Ishikawa (cell line): ENCODE measurements around the gene NEO1.

Experiments
- CEBPB ChIP-seq: IDR thresholded peaks from 2 replicates; pipeline ENCODE4 v1.6.1; 2012
- CREB1 ChIP-seq: IDR thresholded peaks from 2 replicates; pipeline ENCODE4 v1.6.1; 2012; ENCODE audit warnings: low read depth
- EGR1 ChIP-seq: IDR thresholded peaks from 2 replicates; pipeline ENCODE4 v1.6.1; 2012
- EP300 ChIP-seq: IDR thresholded peaks from 2 replicates; pipeline ENCODE4 v1.6.1; 2012; ENCODE audit warnings: borderline replicate concordance
- FOXM1 ChIP-seq: IDR thresholded peaks from 2 replicates; pipeline ENCODE4 v1.6.1; 2012; ENCODE audit warnings: low read depth, borderline replicate concordance
- NFIC ChIP-seq: IDR thresholded peaks from 2 replicates; pipeline ENCODE4 v1.6.1; 2012
- RAD21 ChIP-seq: IDR thresholded peaks from 2 replicates; pipeline ENCODE4 v1.6.1; 2012; ENCODE audit warnings: low read depth
- TAF1 ChIP-seq: IDR thresholded peaks from 2 replicates; pipeline ENCODE4 v1.6.1; 2012; ENCODE audit warnings: low read depth, mild to moderate bottlenecking
- TCF12 ChIP-seq: IDR thresholded peaks from 2 replicates; pipeline ENCODE4 v1.6.1; 2012; ENCODE audit warnings: low read depth
- TEAD4 ChIP-seq: IDR thresholded peaks from 2 replicates; pipeline ENCODE4 v1.6.1; 2012
- USF1 ChIP-seq: IDR thresholded peaks from 2 replicates; pipeline ENCODE4 v1.6.1; 2012
- YY1 ChIP-seq: IDR thresholded peaks from 2 replicates; pipeline ENCODE4 v1.6.1; 2012; ENCODE audit warnings: low read depth
- ZBTB7A ChIP-seq: IDR thresholded peaks from 2 replicates; pipeline ENCODE4 v1.6.1; 2012; ENCODE audit warnings: low read depth
- TF ChIP-seq, protein P1 (sequence below): IDR thresholded peaks from 2 replicates; pipeline ENCODE4 v1.6.1; 2012
- TF ChIP-seq, protein P2 (sequence below): IDR thresholded peaks from 2 replicates; pipeline ENCODE4 v1.6.1; 2012; ENCODE audit warnings: low read depth, mild to moderate bottlenecking

Gene NEO1

DNA sequence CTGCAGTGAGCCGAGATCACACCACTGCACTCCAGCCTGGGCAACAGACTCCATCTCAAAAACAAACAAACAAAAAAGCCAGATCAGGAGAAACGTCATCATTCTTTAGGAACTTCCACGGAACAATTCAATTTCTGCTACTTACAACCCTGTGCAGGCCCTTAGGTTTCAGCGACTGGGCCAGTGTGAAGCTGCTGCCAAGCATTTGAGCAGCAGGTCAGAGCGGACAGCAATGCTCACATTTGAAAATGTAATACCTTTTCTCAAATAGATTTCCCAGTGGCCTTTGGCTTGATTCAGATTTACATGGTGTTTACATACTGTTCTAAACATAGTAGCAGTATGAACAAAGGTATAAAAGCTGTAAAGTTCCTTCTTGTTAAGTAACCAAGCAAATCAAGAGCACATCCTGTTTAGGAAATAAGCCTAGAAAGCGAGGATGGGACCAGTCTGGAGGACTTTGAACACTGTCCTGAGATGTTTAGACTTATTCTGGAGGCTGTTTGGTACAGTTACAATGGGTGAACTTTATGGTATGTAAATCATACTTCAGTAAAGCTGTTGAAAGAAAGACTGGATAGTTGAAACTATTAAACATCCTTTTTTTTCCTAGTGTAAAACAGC, 175.3 kb downstream of the NEO1 start:
- TF ChIP-seq, protein P1, sequence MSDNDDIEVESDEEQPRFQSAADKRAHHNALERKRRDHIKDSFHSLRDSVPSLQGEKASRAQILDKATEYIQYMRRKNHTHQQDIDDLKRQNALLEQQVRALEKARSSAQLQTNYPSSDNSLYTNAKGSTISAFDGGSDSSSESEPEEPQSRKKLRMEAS: no peak
- TF ChIP-seq EGR1 (no peak), TAF1 (no peak), ZBTB7A (no peak), USF1 (no peak), TEAD4 (no peak), CREB1 (no peak), EP300 (no peak), CEBPB (no peak), TCF12 (no peak), NFIC (no peak), RAD21 (no peak), YY1 (no peak)
- TF ChIP-seq, protein P2, sequence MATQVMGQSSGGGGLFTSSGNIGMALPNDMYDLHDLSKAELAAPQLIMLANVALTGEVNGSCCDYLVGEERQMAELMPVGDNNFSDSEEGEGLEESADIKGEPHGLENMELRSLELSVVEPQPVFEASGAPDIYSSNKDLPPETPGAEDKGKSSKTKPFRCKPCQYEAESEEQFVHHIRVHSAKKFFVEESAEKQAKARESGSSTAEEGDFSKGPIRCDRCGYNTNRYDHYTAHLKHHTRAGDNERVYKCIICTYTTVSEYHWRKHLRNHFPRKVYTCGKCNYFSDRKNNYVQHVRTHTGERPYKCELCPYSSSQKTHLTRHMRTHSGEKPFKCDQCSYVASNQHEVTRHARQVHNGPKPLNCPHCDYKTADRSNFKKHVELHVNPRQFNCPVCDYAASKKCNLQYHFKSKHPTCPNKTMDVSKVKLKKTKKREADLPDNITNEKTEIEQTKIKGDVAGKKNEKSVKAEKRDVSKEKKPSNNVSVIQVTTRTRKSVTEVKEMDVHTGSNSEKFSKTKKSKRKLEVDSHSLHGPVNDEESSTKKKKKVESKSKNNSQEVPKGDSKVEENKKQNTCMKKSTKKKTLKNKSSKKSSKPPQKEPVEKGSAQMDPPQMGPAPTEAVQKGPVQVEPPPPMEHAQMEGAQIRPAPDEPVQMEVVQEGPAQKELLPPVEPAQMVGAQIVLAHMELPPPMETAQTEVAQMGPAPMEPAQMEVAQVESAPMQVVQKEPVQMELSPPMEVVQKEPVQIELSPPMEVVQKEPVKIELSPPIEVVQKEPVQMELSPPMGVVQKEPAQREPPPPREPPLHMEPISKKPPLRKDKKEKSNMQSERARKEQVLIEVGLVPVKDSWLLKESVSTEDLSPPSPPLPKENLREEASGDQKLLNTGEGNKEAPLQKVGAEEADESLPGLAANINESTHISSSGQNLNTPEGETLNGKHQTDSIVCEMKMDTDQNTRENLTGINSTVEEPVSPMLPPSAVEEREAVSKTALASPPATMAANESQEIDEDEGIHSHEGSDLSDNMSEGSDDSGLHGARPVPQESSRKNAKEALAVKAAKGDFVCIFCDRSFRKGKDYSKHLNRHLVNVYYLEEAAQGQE: no peak

GRCh38 chr15:73228128-73228646, 175.9 kb downstream of the NEO1 start:
- no peak for TF ChIP-seq TEAD4
- TF ChIP-seq TAF1: no peak
- TF ChIP-seq ZBTB7A: no peak
- no peak for TF ChIP-seq TCF12
- TF ChIP-seq NFIC: no peak
- TF ChIP-seq, protein P1: no peak

GRCh38 chr15:73231661-73232419, 179.6 kb downstream of the NEO1 start:
- TF ChIP-seq CREB1 (no peak), EP300 (no peak), EGR1 (no peak), TAF1 (no peak), RAD21 (no peak), TEAD4 (no peak), YY1 (no peak), ZBTB7A (no peak), FOXM1 (no peak), TCF12 (no peak), NFIC (no peak), USF1 (no peak)
- TF ChIP-seq, protein P2: no peak
- TF ChIP-seq, protein P1: no peak

DNA sequence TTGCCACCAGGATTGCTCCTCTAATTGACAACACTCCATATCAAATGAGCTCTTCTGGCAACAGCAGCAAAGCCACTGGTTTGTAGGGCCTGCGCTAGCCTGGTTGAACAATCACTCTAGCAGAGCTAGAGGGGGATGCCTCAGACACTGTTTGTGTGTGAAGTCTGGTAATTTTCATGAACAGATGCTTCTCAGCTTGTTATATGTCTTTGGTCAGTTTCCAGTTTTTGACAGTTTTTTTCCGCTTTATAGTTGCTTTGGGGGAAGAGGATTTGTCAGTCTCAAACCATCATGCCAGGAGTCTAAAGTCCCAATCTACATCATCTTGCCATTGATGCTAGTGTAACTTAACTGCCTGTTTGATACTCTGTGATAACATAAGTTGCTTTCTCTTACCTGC, 180.5 kb downstream of the NEO1 start:
- TF ChIP-seq NFIC (no peak), TEAD4 (no peak), TCF12 (no peak), FOXM1 (no peak), RAD21 (no peak), YY1 (no peak), CREB1 (no peak), EGR1 (no peak), CEBPB (no peak), EP300 (no peak), USF1 (no peak)
- TF ChIP-seq, protein P2: no peak
- TF ChIP-seq, protein P1: no peak
